ENCODE results near the gene ATP6AP1. TPM values are rescaled to one million over a fixed set of nuclear protein-coding genes. Genes with fewer than 3 reads are reported as not detected.

The ATP6AP1 gene
- total RNA-seq, 1 experiment from 2014 or later = 48.8 TPM

DNA sequence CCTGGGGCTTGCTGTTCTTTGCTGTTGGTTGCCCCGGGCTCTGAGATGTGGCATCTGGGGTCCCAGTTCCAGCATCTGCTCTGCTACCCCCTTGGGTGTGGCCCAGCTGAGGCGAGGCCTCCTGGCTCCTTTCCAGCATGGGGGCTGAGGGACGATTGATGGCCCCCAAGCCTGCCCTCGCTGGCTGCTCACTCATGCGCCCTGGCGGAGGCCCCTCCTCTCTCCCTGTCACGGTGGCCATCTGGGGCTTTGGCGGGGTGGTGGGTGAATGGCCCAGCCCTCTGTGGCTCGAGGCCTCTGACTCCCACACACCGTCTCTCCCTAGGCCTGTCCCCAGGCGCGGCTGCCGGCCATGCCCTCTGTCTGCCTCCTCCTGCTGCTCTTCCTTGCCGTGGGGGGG, 31.4 kb downstream of the ATP6AP1 start:
- H3K4me3 ChIP-seq (ENCODE audit: insufficient read depth, low read depth, low read length) = no peak overlapping the region
- DNase-seq = no peak
- H3K27me3 ChIP-seq (ENCODE audit: control insufficient read depth, insufficient read depth, low read length) = no peaks in the 10 kb centered on the region
- no peaks in the 10 kb centered on the region; the same call in 1 of the 2 replicates for H3K36me3 ChIP-seq (replicated peaks; ENCODE audit: control insufficient read depth, insufficient read depth, low read length)

DNA sequence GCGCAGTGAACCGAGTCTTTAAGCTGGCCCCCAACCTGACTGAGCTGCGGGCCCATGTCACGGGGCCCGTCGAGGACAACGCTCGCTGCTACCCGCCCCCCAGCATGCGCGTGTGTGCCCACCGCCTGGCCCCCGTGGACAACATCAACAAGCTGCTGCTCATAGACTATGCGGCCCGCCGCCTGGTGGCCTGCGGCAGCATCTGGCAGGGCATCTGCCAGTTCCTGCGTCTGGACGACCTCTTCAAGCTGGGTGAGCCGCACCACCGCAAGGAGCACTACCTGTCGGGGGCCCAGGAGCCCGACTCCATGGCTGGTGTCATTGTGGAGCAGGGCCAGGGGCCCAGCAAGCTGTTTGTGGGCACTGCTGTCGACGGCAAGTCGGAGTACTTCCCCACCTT, 31.8 kb downstream of the ATP6AP1 start:
- no peak for DNase-seq
- no peak overlapping the region for H3K4me3 ChIP-seq (ENCODE audit: insufficient read depth, low read depth, low read length)
- H3K36me3 ChIP-seq (replicated peaks; ENCODE audit: control insufficient read depth, insufficient read depth, low read length) = no peaks in the 10 kb centered on the region; the same call in 1 of the 2 replicates
- no peaks in the 10 kb centered on the region for H3K27me3 ChIP-seq (ENCODE audit: control insufficient read depth, insufficient read depth, low read length)

- Histone ChIP-seq H3K27me3 (ENCODE audit: control insufficient read depth, insufficient read depth, low read length) (no peaks in the 10 kb centered on the region), H3K36me3 (replicated peaks; ENCODE audit: control insufficient read depth, insufficient read depth, low read length) (no peaks in the 10 kb centered on the region; the same call in 1 of the 2 replicates), H3K4me3 (ENCODE audit: insufficient read depth, low read depth, low read length) (no peak overlapping the region)
- DNase-seq = no peak
Measured at GRCh38 chrX:154462396-154462795, 33.9 kb downstream of the ATP6AP1 start.

DNA sequence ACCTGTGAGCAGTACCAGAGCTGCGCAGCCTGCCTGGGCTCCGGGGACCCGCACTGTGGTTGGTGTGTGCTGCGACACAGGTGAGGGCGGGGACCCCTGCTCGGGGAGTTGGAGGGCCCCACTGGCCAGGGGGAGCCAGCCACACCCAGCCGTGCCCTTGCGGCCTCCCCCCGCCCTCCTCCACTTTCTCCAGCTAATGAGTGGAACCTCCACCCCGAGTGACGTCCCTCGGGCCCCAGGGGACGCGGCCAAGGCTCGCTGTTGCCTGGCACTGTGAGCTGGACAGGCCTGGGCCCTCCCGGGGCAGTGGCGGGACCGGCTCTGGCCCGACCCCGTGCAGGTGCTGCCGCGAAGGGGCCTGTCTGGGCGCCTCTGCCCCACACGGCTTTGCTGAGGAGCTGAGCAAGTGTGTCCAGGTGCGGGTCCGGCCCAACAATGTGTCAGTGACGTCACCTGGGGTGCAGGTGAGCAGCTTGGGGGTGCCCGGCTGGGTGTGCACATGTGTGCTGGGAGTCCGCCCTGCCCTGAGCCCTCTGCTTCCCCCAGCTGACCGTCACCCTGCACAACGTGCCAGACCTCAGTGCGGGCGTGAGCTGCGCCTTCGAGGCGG, 35.2 kb downstream of the ATP6AP1 start:
- Histone ChIP-seq H3K36me3 (replicated peaks; ENCODE audit: control insufficient read depth, insufficient read depth, low read length) (no peaks in the 10 kb centered on the region; the same call in 1 of the 2 replicates), H3K27me3 (ENCODE audit: control insufficient read depth, insufficient read depth, low read length) (no peaks in the 10 kb centered on the region), H3K4me3 (ENCODE audit: insufficient read depth, low read depth, low read length) (no peak overlapping the region)
- no peak for DNase-seq

- Histone ChIP-seq H3K27me3 (ENCODE audit: control insufficient read depth, insufficient read depth, low read length) (no peaks in the 10 kb centered on the region), H3K4me3 (ENCODE audit: insufficient read depth, low read depth, low read length) (no peak overlapping the region), H3K36me3 (replicated peaks; ENCODE audit: control insufficient read depth, insufficient read depth, low read length) (no peaks in the 10 kb centered on the region; the same call in 1 of the 2 replicates)
- DNase-seq = no peak
Measured at GRCh38 chrX:154464806-154465365, 36.4 kb downstream of the ATP6AP1 start.

DNA sequence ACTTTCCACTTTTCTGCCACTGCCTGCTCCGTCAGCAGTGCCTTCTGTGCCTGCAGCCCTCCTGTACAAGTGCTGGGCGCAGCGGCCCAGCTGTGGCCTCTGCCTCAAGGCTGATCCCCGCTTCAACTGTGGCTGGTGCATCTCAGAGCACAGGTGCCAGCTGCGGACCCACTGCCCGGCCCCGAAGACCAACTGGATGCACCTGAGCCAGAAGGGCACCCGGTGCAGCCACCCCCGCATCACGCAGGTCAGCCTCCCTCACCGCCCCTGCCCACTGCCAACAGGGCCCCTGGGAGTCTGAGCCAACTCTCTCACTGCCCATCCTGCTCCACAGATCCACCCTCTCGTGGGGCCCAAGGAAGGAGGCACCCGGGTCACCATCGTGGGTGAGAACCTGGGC, 37.1 kb downstream of the ATP6AP1 start:
- no peaks in the 10 kb centered on the region; the same call in 1 of the 2 replicates for H3K36me3 ChIP-seq (replicated peaks; ENCODE audit: control insufficient read depth, insufficient read depth, low read length)
- no peak for DNase-seq
- H3K27me3 ChIP-seq (ENCODE audit: control insufficient read depth, insufficient read depth, low read length) = no peaks in the 10 kb centered on the region
- no peak overlapping the region for H3K4me3 ChIP-seq (ENCODE audit: insufficient read depth, low read depth, low read length)

DNA sequence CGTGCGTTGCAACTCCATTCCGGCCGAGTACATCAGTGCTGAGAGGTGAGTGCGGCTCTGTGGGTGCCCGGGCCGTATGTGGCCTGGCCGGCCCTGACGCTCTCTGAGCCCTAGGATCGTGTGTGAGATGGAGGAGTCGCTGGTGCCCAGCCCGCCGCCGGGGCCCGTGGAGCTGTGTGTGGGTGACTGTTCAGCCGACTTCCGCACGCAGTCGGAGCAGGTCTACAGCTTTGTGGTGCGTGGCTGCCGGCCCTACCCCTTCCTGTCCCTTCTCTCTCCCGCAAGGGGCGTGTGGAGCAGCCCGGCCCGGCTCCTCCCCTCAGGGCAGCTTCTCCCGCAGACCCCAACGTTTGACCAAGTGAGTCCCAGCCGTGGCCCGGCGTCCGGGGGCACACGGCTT, 37.6 kb downstream of the ATP6AP1 start:
- no peak for DNase-seq
- H3K4me3 ChIP-seq (ENCODE audit: insufficient read depth, low read depth, low read length) = no peak overlapping the region
- no peaks in the 10 kb centered on the region; the same call in 1 of the 2 replicates for H3K36me3 ChIP-seq (replicated peaks; ENCODE audit: control insufficient read depth, insufficient read depth, low read length)

GRCh38 chrX:154466907-154467306, 38.4 kb downstream of the ATP6AP1 start:
- Histone ChIP-seq H3K4me3 (ENCODE audit: insufficient read depth, low read depth, low read length) (no peak overlapping the region), H3K27me3 (ENCODE audit: control insufficient read depth, insufficient read depth, low read length) (no peaks in the 10 kb centered on the region), H3K36me3 (replicated peaks; ENCODE audit: control insufficient read depth, insufficient read depth, low read length) (no peaks in the 10 kb centered on the region; the same call in 1 of the 2 replicates)
- no peak for DNase-seq

More for the DNA sequence above, 37.6 kb downstream of the ATP6AP1 start:
- H3K27me3 ChIP-seq (ENCODE audit: control insufficient read depth, insufficient read depth, low read length) = no peaks in the 10 kb centered on the region

DNA sequence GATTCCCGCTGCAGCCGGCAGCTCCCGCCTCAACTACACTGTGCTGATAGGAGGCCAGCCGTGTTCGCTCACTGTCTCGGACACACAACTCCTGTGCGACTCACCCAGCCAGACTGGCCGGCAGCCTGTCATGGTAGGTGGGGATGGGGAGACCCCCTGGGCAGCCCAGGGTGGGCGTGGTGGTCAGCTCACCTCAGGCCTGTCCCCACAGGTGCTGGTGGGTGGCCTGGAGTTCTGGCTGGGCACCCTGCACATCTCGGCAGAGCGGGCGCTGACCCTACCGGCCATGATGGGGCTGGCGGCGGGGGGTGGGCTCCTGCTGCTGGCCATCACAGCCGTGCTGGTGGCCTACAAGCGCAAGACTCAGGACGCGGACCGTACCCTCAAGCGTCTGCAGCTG, 39.1 kb downstream of the ATP6AP1 start:
- DNase-seq = no peak
- Histone ChIP-seq H3K27me3 (ENCODE audit: control insufficient read depth, insufficient read depth, low read length) (no peaks in the 10 kb centered on the region), H3K4me3 (ENCODE audit: insufficient read depth, low read depth, low read length) (no peak overlapping the region), H3K36me3 (replicated peaks; ENCODE audit: control insufficient read depth, insufficient read depth, low read length) (no peaks in the 10 kb centered on the region; the same call in 1 of the 2 replicates)

GRCh38 chrX:154468217-154468616, 39.7 kb downstream of the ATP6AP1 start:
- DNase-seq = no peak
- Histone ChIP-seq H3K4me3 (ENCODE audit: insufficient read depth, low read depth, low read length) (no peak overlapping the region), H3K27me3 (ENCODE audit: control insufficient read depth, insufficient read depth, low read length) (no peaks in the 10 kb centered on the region), H3K36me3 (replicated peaks; ENCODE audit: control insufficient read depth, insufficient read depth, low read length) (no peaks in the 10 kb centered on the region; the same call in 1 of the 2 replicates)

GRCh38 chrX:154469114-154469513, 40.6 kb downstream of the ATP6AP1 start:
- H3K36me3 ChIP-seq (replicated peaks; ENCODE audit: control insufficient read depth, insufficient read depth, low read length) = no peaks in the 10 kb centered on the region; the same call in 1 of the 2 replicates
- H3K27me3 ChIP-seq (ENCODE audit: control insufficient read depth, insufficient read depth, low read length) = no peaks in the 10 kb centered on the region
- no peak for DNase-seq
- no peak overlapping the region for H3K4me3 ChIP-seq (ENCODE audit: insufficient read depth, low read depth, low read length)

- Histone ChIP-seq H3K36me3 (replicated peaks; ENCODE audit: control insufficient read depth, insufficient read depth, low read length) (no peaks in the 10 kb centered on the region; the same call in 1 of the 2 replicates), H3K4me3 (ENCODE audit: insufficient read depth, low read depth, low read length) (no peak overlapping the region), H3K27me3 (ENCODE audit: control insufficient read depth, insufficient read depth, low read length) (no peaks in the 10 kb centered on the region)
- no peak for DNase-seq
Measured at GRCh38 chrX:154469880-154470279, 41.4 kb downstream of the ATP6AP1 start.

DNA sequence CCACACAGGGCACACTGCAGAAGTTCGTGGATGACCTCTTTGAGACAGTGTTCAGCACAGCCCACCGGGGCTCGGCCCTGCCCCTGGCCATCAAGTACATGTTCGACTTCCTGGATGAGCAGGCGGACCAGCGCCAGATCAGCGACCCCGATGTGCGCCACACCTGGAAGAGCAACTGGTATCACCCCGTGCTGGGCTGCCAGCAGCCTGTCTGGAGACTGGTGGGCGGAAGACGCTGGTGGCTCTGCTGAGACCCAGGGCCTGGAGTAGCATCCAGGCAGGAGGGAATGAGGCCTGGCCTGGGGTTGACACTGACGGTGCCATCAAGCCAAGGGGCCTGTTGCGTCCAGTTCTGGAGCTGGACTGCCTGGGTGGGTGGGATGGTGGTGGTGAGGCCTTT, 42.0 kb downstream of the ATP6AP1 start:
- Histone ChIP-seq H3K4me3 (ENCODE audit: insufficient read depth, low read depth, low read length) (no peak overlapping the region), H3K36me3 (replicated peaks; ENCODE audit: control insufficient read depth, insufficient read depth, low read length) (no peaks in the 10 kb centered on the region; the same call in 1 of the 2 replicates), H3K27me3 (ENCODE audit: control insufficient read depth, insufficient read depth, low read length) (no peaks in the 10 kb centered on the region)
- no peak for DNase-seq

DNA sequence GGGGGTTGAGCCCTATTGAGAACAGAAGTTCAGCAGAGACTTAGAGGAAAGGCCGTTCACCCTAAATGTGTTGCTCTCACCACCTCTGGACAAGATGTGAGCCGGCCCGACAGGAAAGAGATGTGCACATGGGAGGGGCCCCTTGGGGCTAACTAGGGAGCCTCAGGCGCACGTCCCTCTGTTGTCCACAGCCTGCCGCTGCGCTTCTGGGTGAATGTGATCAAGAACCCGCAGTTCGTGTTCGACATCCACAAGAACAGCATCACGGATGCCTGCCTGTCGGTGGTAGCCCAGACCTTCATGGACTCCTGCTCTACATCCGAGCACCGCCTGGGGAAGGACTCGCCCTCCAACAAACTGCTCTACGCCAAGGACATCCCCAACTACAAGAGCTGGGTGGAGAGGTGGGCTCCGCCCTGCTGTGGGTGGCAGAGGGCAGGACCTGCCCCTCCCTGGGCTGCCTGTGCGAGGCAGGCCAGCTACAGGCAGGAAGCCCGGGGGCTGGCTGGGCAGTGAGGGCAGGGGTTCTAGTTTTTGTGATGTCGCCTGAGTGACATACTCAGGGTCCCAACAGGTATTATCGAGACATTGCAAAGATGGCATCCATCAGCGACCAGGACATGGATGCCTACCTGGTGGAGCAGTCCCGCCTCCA, 42.6 kb downstream of the ATP6AP1 start:
- Histone ChIP-seq H3K27me3 (ENCODE audit: control insufficient read depth, insufficient read depth, low read length) (no peaks in the 10 kb centered on the region), H3K4me3 (ENCODE audit: insufficient read depth, low read depth, low read length) (no peak overlapping the region), H3K36me3 (replicated peaks; ENCODE audit: control insufficient read depth, insufficient read depth, low read length) (no peaks in the 10 kb centered on the region; the same call in 1 of the 2 replicates)
- DNase-seq = no peak
